Large intestine (tissue), 3 donors: Measurements from ENCODE around the gene FGD5. TPM values are rescaled to one million over a fixed set of nuclear protein-coding genes. Genes with fewer than 3 reads are reported as not detected.

Source experiments
- DNase-seq, 2 donors: peaks; one replicate each; pipeline versions ENCODE4 v3.0.0 to v3.0.0-alpha.2; 2013
- H3K27ac ChIP-seq: one replicate; pipeline ENCODE4 v1.5.1; 2013; ENCODE audit warnings: low read length
- H3K27me3 ChIP-seq: 2 replicates; pipeline ENCODE4 v1.6.1; 2013; ENCODE audit warnings: low read length; ENCODE audit not compliant: control insufficient read depth, insufficient read depth
- H3K36me3 ChIP-seq: 2 replicates; pipeline ENCODE4 v1.6.1; 2013; ENCODE audit warnings: low read length; ENCODE audit not compliant: control insufficient read depth, insufficient read depth
- H3K4me1 ChIP-seq: one replicate; pipeline ENCODE4 v1.6.1; 2013; ENCODE audit warnings: low read length; ENCODE audit not compliant: control insufficient read depth, insufficient read depth
- H3K4me3 ChIP-seq: one replicate; pipeline ENCODE4 v1.5.1; 2013; ENCODE audit warnings: low read length
- H3K9me3 ChIP-seq: one replicate; pipeline ENCODE4 v1.6.1; 2013; ENCODE audit warnings: mild to moderate bottlenecking, low read depth, low read length, moderate library complexity; ENCODE audit not compliant: control insufficient read depth
- WGBS: methylation state at CpG from one replicate; pipeline ENCODE4 v1.1.5; 2013; ENCODE audit warnings: low lambda C conversion rate; ENCODE audit not compliant: insufficient coverage; 5-methylcytosine and 5-hydroxymethylcytosine counted together
- polyA plus RNA-seq: library from polyadenylated mRNA; unstranded; fragments of 120-200 nt; gene quantifications from one replicate; pipeline ENCODE4 v1.2.1, GENCODE V29; 2013

FGD5 gene
- polyA plus RNA-seq, 1 donor = 6.3 TPM

- Histone ChIP-seq H3K27ac (no peak overlapping the region), H3K9me3 (no peaks in the 10 kb centered on the region), H3K4me3 (no peak overlapping the region), H3K27me3 (peaks cover 20% of the 10 kb centered on the region), H3K4me1 (peaks cover 3% of the 10 kb centered on the region), H3K36me3 (peaks cover 2% of the 10 kb centered on the region)
- WGBS = no CpG with 5 or more reads among the region's 17 CpGs
- no peak for DNase-seq
Observed at GRCh38 chr3:14820156-14820555, 1.4 kb downstream of the FGD5 start.

GRCh38 chr3:14821151-14821550, 2.4 kb downstream of the FGD5 start:
- WGBS = no CpG with 5 or more reads among the region's 16 CpGs
- no peaks in the 10 kb centered on the region for H3K9me3 ChIP-seq
- DNase-seq = no peak
- H3K36me3 ChIP-seq = peaks cover 2% of the 10 kb centered on the region
- peaks cover 3% of the 10 kb centered on the region for H3K4me1 ChIP-seq
- no peak overlapping the region for H3K27ac ChIP-seq
- peaks cover 18% of the 10 kb centered on the region for H3K27me3 ChIP-seq
- no peak overlapping the region for H3K4me3 ChIP-seq

- 63% methylated on average over 1 of the region's 3 CpGs for WGBS
- Histone ChIP-seq H3K4me3 (no peak overlapping the region), H3K4me1 (peaks cover 3% of the 10 kb centered on the region), H3K36me3 (peaks cover 2% of the 10 kb centered on the region), H3K27me3 (peaks cover 18% of the 10 kb centered on the region), H3K9me3 (no peaks in the 10 kb centered on the region), H3K27ac (no peak overlapping the region)
- no peak for DNase-seq
Observed at GRCh38 chr3:14822134-14822533, 3.4 kb downstream of the FGD5 start.

GRCh38 chr3:14822670-14823390, 4.1 kb downstream of the FGD5 start:
- peaks cover 3% of the 10 kb centered on the region for H3K4me1 ChIP-seq
- WGBS = no CpG with 5 or more reads among the region's 12 CpGs
- no peak for DNase-seq
- H3K4me3 ChIP-seq = no peak overlapping the region
- H3K27me3 ChIP-seq = peaks cover 20% of the 10 kb centered on the region
- H3K27ac ChIP-seq = no peak overlapping the region
- peaks cover 2% of the 10 kb centered on the region for H3K36me3 ChIP-seq
- no peaks in the 10 kb centered on the region for H3K9me3 ChIP-seq

- peaks cover 21% of the 10 kb centered on the region for H3K27me3 ChIP-seq
- no peaks in the 10 kb centered on the region for H3K9me3 ChIP-seq
- H3K4me3 ChIP-seq = no peak overlapping the region
- H3K27ac ChIP-seq = no peak overlapping the region
- no peak for DNase-seq
- peaks cover 2% of the 10 kb centered on the region for H3K36me3 ChIP-seq
- H3K4me1 ChIP-seq = peaks cover 3% of the 10 kb centered on the region
- WGBS = no CpG with 5 or more reads among the region's 2 CpGs
Observed at GRCh38 chr3:14823393-14823792, 4.6 kb downstream of the FGD5 start.

- Histone ChIP-seq H3K27me3 (peaks cover 25% of the 10 kb centered on the region), H3K4me3 (no peak overlapping the region), H3K9me3 (no peaks in the 10 kb centered on the region), H3K27ac (no peak overlapping the region), H3K36me3 (peaks cover 2% of the 10 kb centered on the region), H3K4me1 (peaks cover 3% of the 10 kb centered on the region)
- no CpG with 5 or more reads among the region's 13 CpGs for WGBS
- no peak for DNase-seq
Observed at GRCh38 chr3:14823910-14824629, 5.3 kb downstream of the FGD5 start.

GRCh38 chr3:14824646-14825045, 5.9 kb downstream of the FGD5 start:
- Histone ChIP-seq H3K9me3 (no peaks in the 10 kb centered on the region), H3K27ac (no peak overlapping the region), H3K36me3 (peaks cover 2% of the 10 kb centered on the region), H3K4me1 (peaks cover 3% of the 10 kb centered on the region), H3K4me3 (no peak overlapping the region), H3K27me3 (peaks cover 30% of the 10 kb centered on the region)
- DNase-seq = no peak
- 77% methylated on average over 2 of the region's 2 CpGs for WGBS

GRCh38 chr3:14826069-14826468, 7.3 kb downstream of the FGD5 start:
- no peaks in the 10 kb centered on the region for H3K36me3 ChIP-seq
- no peak overlapping the region for H3K27ac ChIP-seq
- peaks cover 3% of the 10 kb centered on the region for H3K4me1 ChIP-seq
- no peaks in the 10 kb centered on the region for H3K9me3 ChIP-seq
- peaks cover 33% of the 10 kb centered on the region for H3K27me3 ChIP-seq
- 90% methylated on average over 2 of the region's 4 CpGs for WGBS
- no peak for DNase-seq
- no peak overlapping the region for H3K4me3 ChIP-seq

- H3K27ac ChIP-seq = no peak overlapping the region
- no peak overlapping the region for H3K4me3 ChIP-seq
- peaks cover 34% of the 10 kb centered on the region for H3K27me3 ChIP-seq
- peaks cover 1% of the 10 kb centered on the region for H3K4me1 ChIP-seq
- H3K36me3 ChIP-seq = no peaks in the 10 kb centered on the region
- no peaks in the 10 kb centered on the region for H3K9me3 ChIP-seq
- no peak for DNase-seq
- WGBS = no CpG with 5 or more reads among the region's 8 CpGs
Observed at GRCh38 chr3:14827776-14828175, 9.0 kb downstream of the FGD5 start.

GRCh38 chr3:14829811-14830210, 11.0 kb downstream of the FGD5 start:
- Histone ChIP-seq H3K9me3 (no peaks in the 10 kb centered on the region), H3K4me1 (no peaks in the 10 kb centered on the region), H3K27ac (no peak overlapping the region), H3K27me3 (peaks cover 27% of the 10 kb centered on the region), H3K36me3 (no peaks in the 10 kb centered on the region), H3K4me3 (no peak overlapping the region)
- no peak for DNase-seq
- WGBS = no CpG with 5 or more reads among the region's 5 CpGs
